Measurements from ENCODE around the gene IGFN1. TPM values are rescaled to one million over a fixed set of nuclear protein-coding genes. Genes with fewer than 3 reads are reported as not detected.

The IGFN1 gene
- total RNA-seq, 1 experiment from 2014 or later, result not detected

DNA sequence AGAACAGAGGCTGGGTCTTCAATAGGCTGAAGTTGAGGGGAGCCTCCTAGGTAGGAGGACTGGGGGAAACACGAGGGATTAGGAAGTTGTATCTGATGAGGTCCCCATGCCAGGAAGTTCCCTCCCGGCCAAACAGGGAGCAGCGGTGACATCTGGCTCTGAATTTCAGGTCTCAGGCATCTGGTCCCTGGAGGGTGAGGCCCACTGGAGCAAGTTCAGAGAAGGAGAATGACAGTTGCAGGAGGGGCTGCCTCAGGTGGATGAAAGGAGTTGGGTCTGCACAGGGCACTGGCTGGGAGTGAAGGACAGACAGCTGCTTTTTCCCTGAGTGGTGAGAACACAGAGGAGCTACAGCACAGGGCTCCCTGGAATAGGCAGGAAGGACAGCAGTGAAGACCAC lies 45.5 kb upstream of the IGFN1 start:
- no CpG with 5 or more reads among the region's 3 CpGs for WGBS (ENCODE audit: extremely low coverage, insufficient read length, low lambda C conversion rate)
- Mint-ChIP-seq H3K27ac (0 out of 7 replicates have a peak overlapping the region, but pooled peaks of 1 of the 3 experiments have one; percentile 63), H3K36me3 (ENCODE audit: insufficient read depth in 1 of 3, low read depth in 3 of 3) (peaks cover 54 to 96% (median 94%) of the 10 kb centered on the region in 3 experiments; a peak in 6 of 7 replicates), H3K4me1 (no peaks in the 10 kb centered on the region), H3K4me3 (no peak overlapping the region), H3K27me3 (ENCODE audit: low read depth) (no peaks in the 10 kb centered on the region), H3K9me3 (no peaks in the 10 kb centered on the region)
- Histone ChIP-seq H4K91ac (ENCODE audit: insufficient read length, low read depth, low read length) (no peak overlapping the region), H3T11ph (ENCODE audit: low read length) (no peak overlapping the region), H3K27ac (ENCODE audit: insufficient read length, low read depth, low read length) (no peak overlapping the region), H3K79me2 (ENCODE audit: insufficient read depth, low read length) (no peaks in the 10 kb centered on the region), H2AK5ac (ENCODE audit: insufficient read length, low read length) (no peak overlapping the region), H3K23me2 (ENCODE audit: insufficient read length, low read depth, low read length, poor library complexity, severe bottlenecking) (no peaks in the 10 kb centered on the region), H3K23ac (ENCODE audit: insufficient read length, low read depth, low read length) (no peak overlapping the region), H4K5ac (ENCODE audit: insufficient read length, low read depth, low read length) (no peak overlapping the region), H2BK15ac (ENCODE audit: low read depth, low read length) (no peak overlapping the region), H3K4ac (ENCODE audit: low read depth, low read length) (no peak overlapping the region), H4K20me1 (ENCODE audit: control insufficient read depth, insufficient read depth, insufficient read length) (no peaks in the 10 kb centered on the region), H2BK20ac (ENCODE audit: low read depth, low read length, poor library complexity, severe bottlenecking) (no peak overlapping the region), H2AFZ (ENCODE audit: low read length) (no peak overlapping the region), H4K8ac (replicated peaks; ENCODE audit: insufficient read length, low read depth, low read length) (no peak overlapping the region), H3K9me3 (ENCODE audit: control insufficient read depth, low read depth, low read length) (no peaks in the 10 kb centered on the region), H3K79me1 (ENCODE audit: insufficient read depth, low read depth, low read length, poor library complexity, severe bottlenecking) (peaks cover 2% of the 10 kb centered on the region), H2BK5ac (ENCODE audit: insufficient read length, low read length) (no peak overlapping the region), H3K14ac (ENCODE audit: insufficient read depth, low read length) (no peak overlapping the region), H3K4me2 (ENCODE audit: insufficient read depth, insufficient read length, low read length) (no peak overlapping the region), H3K56ac (ENCODE audit: insufficient read length, low read depth, low read length) (no peak overlapping the region), H3K4me1 (ENCODE audit: insufficient read depth, low read length) (no peaks in the 10 kb centered on the region), H2BK12ac (ENCODE audit: insufficient read length, low read depth, low read length) (no peak overlapping the region), H3K27me3 (ENCODE audit: insufficient read depth, low read length) (no peaks in the 10 kb centered on the region), H2BK120ac (ENCODE audit: low read depth, low read length, poor library complexity, severe bottlenecking) (no peak overlapping the region), H3K9ac (ENCODE audit: extremely low read depth, insufficient read length, low read length) (no peak overlapping the region), H3K18ac (ENCODE audit: insufficient read length, low read depth, low read length) (no peak overlapping the region)
- TF ChIP-seq, protein P1, sequence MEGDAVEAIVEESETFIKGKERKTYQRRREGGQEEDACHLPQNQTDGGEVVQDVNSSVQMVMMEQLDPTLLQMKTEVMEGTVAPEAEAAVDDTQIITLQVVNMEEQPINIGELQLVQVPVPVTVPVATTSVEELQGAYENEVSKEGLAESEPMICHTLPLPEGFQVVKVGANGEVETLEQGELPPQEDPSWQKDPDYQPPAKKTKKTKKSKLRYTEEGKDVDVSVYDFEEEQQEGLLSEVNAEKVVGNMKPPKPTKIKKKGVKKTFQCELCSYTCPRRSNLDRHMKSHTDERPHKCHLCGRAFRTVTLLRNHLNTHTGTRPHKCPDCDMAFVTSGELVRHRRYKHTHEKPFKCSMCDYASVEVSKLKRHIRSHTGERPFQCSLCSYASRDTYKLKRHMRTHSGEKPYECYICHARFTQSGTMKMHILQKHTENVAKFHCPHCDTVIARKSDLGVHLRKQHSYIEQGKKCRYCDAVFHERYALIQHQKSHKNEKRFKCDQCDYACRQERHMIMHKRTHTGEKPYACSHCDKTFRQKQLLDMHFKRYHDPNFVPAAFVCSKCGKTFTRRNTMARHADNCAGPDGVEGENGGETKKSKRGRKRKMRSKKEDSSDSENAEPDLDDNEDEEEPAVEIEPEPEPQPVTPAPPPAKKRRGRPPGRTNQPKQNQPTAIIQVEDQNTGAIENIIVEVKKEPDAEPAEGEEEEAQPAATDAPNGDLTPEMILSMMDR (conservative IDR thresholded peaks at IDR 0.05), result no peak
- no peak for DNase-seq
